Upper lobe of right lung (tissue), 1 donor: ENCODE results near the gene HSPH1. TPM values are rescaled to one million over a fixed set of nuclear protein-coding genes. Genes with fewer than 3 reads are reported as not detected.

ENCODE experiments used
- ATAC-seq: fragments of 200-7000 bp; cut with Tn5 transposase; one replicate; pipeline ENCODE4 v1.9.1; 2020; ENCODE audit warnings: mild to moderate bottlenecking, moderate library complexity
- DNase-seq: peaks from one replicate; pipeline ENCODE4 v3.0.0-alpha.2; 2020
- H3K27ac ChIP-seq: fragments of 200-600 bp; one replicate; pipeline ENCODE4 v1.8.0; 2022
- H3K27me3 ChIP-seq: fragments of 200-600 bp; one replicate; pipeline ENCODE4 v1.8.0; 2022; ENCODE audit warnings: mild to moderate bottlenecking
- H3K36me3 ChIP-seq: fragments of 200-600 bp; one replicate; pipeline ENCODE4 v1.8.0; 2022
- H3K4me1 ChIP-seq: fragments of 200-600 bp; one replicate; pipeline ENCODE4 v1.8.0; 2022
- H3K4me3 ChIP-seq: fragments of 200-600 bp; one replicate; pipeline ENCODE4 v1.8.0; 2022; ENCODE audit warnings: mild to moderate bottlenecking
- H3K9me3 ChIP-seq: fragments of 200-600 bp; one replicate; pipeline ENCODE4 v1.8.0; 2022
- intact Hi-C: fragments of 100-400 bp; cut with DNase I; formaldehyde crosslinking; loops from one replicate; pipeline ENCODE4 v1.11.0; 2022
- total RNA-seq: library from RNA; stranded (reverse); fragmentation: NEBNext Ultra II Directional; extraction: Animal tissue kit (Norgen Biotek cat#: 25700); gene quantifications from one replicate; pipeline ENCODE4 v1.2.1, GENCODE V29; 2021
- TF ChIP-seq, protein P1 (sequence below): fragments of 200-600 bp; IDR thresholded peaks from one replicate; pipeline ENCODE4 v1.8.0; 2022; ENCODE audit warnings: antibody characterized with exemption
- donor health status: DM: no; HTN: yes; CAD: no; lungs with severe emphysema.

The HSPH1 gene
- total RNA-seq, 1 donor from 2014 or later = 79.8 TPM

DNA sequence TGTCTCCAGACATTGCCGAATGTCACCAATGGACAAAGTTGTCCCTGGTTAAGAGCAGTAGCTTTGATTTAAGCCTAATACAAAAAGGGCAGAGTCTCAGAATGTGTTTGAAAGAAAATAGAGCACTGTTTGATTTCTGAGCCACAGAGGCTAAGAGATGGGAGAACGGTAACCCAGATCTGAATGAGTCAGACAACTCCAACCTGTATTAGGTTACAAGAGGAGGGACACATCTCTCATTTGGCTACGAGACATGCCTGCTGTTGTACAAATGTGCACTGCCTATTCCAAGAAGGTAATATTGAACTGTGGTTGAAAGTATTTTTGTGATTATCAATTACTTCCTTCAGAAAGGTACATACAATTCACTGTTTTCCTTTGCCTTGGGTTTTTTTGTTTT is 4.9 kb upstream of the HSPH1 start:
- intact Hi-C loops = no loop called here
- TF ChIP-seq, protein P1, sequence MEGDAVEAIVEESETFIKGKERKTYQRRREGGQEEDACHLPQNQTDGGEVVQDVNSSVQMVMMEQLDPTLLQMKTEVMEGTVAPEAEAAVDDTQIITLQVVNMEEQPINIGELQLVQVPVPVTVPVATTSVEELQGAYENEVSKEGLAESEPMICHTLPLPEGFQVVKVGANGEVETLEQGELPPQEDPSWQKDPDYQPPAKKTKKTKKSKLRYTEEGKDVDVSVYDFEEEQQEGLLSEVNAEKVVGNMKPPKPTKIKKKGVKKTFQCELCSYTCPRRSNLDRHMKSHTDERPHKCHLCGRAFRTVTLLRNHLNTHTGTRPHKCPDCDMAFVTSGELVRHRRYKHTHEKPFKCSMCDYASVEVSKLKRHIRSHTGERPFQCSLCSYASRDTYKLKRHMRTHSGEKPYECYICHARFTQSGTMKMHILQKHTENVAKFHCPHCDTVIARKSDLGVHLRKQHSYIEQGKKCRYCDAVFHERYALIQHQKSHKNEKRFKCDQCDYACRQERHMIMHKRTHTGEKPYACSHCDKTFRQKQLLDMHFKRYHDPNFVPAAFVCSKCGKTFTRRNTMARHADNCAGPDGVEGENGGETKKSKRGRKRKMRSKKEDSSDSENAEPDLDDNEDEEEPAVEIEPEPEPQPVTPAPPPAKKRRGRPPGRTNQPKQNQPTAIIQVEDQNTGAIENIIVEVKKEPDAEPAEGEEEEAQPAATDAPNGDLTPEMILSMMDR = no peak
- Histone ChIP-seq H3K36me3 (no peaks in the 10 kb centered on the region), H3K27me3 (no peaks in the 10 kb centered on the region), H3K4me1 (peaks cover 5% of the 10 kb centered on the region), H3K27ac (no peak overlapping the region), H3K9me3 (no peaks in the 10 kb centered on the region), H3K4me3 (no peak overlapping the region)
- ATAC-seq (no peak), DNase-seq (no peak)

DNA sequence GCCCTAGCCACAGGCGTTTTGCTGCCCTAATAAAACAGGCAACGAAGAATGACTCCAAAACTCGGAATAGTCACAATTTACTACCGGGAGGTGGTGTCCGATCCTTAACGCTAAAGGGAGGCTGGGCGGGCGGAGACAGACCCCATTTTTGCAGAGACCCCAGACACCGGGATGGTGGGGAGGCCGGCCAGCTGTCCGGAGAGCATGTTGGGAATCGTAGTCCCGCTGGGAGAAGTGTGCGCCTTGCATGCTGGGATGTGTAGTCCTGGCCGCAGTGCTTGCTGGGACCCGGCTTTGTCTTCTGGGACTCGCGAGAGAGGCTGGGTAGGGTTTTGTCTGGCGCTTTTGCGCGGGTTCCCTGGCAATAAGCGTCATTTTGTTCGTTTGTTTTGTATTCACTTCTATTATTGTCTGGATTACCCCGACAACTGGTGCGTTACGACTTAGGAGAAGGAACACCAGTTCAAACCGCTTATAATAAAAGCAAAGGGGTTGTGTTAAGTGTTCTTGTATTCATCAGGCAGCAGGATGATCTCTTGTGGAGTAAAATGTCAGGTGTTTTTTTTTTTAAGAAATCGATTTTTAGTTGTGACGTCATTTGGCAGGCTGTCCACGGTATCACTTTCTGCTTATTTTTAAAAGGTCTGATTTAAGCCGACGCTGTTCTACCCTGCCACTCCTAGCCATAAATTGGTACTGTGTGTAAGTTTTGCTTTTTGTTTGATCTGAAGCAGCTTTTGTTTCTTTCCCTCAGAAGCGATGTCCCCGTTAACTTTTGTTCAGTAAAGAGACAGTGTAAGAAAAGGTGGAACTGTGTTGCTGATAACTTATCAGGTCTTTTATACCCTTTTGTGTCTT is 676 bp upstream of the HSPH1 start:
- intact Hi-C loops = no loop called here
- no peaks in the 10 kb centered on the region for H3K9me3 ChIP-seq
- DNase-seq (peak; percentile 98), ATAC-seq (peak; percentile 97)
- peaks cover 18% of the 10 kb centered on the region for H3K4me1 ChIP-seq
- H3K4me3 ChIP-seq = peak overlapping the region; percentile 86
- H3K27me3 ChIP-seq = no peaks in the 10 kb centered on the region
- TF ChIP-seq, protein P1 = no peak
- peak overlapping the region; percentile 84 for H3K27ac ChIP-seq
- peaks cover 14% of the 10 kb centered on the region for H3K36me3 ChIP-seq

DNA sequence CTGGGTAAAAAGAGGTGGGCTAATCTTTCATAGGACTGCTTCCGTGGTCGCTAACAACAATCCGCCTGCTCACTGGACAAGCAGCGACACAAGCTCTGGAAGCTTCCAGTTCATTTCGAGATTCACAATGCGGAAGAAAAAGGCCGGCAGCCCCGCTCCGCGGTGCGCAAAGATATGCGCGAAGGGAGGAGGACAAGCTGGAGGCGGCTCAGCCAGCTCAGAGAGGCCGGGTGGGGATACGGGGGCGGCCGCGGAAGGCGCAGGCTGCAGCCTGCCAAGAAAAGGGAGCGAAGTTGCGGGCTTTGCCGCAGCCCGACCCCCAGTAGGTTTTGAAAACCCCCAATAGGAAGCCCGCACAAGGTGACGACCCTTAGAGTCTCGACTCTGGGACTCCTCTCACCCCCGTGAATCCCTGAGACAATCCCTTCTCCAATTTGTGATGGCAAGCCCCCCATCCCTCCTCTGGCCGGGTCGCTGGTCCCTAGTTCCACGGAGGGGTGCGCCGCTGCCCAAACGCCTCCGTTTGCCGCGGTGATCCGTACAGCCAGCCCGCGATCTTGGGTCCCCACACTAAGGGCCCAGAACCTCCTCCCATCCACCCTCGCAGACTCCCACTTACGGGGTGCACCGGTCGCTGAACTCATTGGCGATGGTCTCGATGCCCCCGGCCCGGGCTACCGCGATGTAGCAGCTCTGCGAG is 697 bp downstream of the HSPH1 start:
- peak overlapping the region; percentile 83 for H3K27ac ChIP-seq
- no peaks in the 10 kb centered on the region for H3K27me3 ChIP-seq
- intact Hi-C loops = no loop called here
- H3K9me3 ChIP-seq = no peaks in the 10 kb centered on the region
- TF ChIP-seq, protein P1 = no peak
- peak overlapping the region; percentile 86 for H3K4me3 ChIP-seq
- peak; percentile 43 for ATAC-seq
- H3K4me1 ChIP-seq = peaks cover 18% of the 10 kb centered on the region
- H3K36me3 ChIP-seq = peaks cover 22% of the 10 kb centered on the region
- peak; percentile 84 for DNase-seq

DNA sequence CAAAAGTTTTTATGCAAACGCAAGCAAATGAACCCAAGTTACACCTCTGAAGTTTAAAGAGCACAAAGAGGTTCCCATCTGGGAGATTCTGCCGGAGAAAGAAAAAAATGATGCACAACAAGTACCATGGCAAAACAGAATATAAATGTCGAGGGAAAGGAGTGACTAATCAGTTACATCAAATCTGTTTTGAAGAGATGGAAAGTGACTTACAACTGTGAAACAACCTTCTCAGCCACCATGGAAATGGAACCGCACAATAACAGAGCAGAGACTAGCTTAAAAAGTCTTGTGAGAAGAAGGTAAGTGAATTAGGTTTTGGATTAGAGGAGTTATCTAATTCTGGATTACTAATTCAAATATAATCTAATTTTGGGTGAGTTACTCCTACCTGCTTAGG is 2.4 kb downstream of the HSPH1 start:
- no peak overlapping the region for H3K27ac ChIP-seq
- no peak for DNase-seq
- no peaks in the 10 kb centered on the region for H3K9me3 ChIP-seq
- no peaks in the 10 kb centered on the region for H3K27me3 ChIP-seq
- H3K36me3 ChIP-seq = peaks cover 39% of the 10 kb centered on the region
- ATAC-seq = no peak
- H3K4me3 ChIP-seq = no peak overlapping the region
- TF ChIP-seq, protein P1 = no peak
- intact Hi-C loops = no loop called here
- peaks cover 18% of the 10 kb centered on the region for H3K4me1 ChIP-seq

DNA sequence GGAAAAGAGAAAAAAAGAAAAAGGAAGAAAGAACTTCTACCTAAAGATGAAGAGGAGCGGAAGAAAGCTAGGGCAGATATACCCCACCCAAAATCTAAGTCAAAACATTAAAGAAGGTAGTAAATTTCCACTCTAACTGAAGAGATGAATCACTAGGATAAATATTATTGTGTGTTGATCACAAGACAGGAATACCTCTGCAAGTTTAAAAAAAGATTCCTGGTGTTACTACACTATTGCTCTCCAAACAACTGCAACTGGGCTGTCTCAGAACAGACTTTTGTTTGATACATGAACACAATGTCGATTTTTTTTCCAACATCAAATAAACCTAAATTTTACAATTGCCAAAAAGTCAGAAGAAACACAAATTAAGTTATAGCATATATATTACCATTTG is 6.8 kb downstream of the HSPH1 start:
- Histone ChIP-seq H3K36me3 (peaks cover 83% of the 10 kb centered on the region), H3K27me3 (no peaks in the 10 kb centered on the region), H3K4me1 (peaks cover 12% of the 10 kb centered on the region), H3K27ac (no peak overlapping the region), H3K9me3 (no peaks in the 10 kb centered on the region), H3K4me3 (no peak overlapping the region)
- intact Hi-C loops = no loop called here
- ATAC-seq (no peak), DNase-seq (no peak)
- TF ChIP-seq, protein P1 = no peak
